ENCODE measurements around the gene TOMM20L.

Gene TOMM20L

DNA sequence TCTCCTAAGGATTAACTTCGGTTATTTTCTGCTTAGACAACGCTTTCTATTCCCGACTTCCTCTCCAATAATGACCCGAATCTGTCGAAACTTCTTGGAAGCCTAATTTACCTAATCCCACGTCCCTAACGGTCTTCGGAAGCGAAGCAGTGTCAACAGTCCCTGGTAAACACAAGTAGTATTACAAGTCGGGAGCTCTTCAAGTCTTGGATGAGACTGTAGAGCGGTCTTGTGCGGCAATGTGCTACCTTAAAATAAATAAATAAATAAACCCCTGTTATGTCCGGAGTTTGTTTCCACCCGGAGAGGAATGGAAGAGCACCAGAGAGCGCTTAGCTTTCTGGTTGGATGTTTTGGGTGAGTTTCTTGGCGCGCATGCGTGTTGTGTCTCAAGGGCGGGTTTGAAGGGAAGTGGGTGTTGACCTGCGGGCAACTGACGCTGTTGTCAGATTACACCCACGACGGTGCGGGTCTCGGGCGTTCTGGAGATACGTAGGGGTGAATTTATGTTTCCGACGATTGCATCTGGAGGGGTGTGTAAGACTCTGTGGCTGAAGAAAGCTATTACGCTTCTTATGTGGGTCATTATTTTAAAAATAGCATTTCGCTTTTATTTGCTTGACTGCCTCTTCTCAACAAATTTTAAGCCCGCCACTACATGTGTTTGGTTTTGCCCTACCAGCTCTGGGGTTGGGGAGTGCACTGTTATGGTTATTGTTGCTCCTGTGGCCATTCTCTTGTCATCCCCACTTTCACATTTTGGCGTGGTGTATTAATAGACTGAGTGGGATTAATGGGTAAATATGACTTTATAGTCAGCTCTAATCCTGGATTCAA, 31.8 kb downstream of the TOMM20L start, which contains the start of the genes KIAA0586 and TIMM9:
Gene KIAA0586 (plus strand): TSS at position 439 of the 837 bp plus-strand sequence. CDS start 546 bp downstream, outside the sequence.
Gene TIMM9 (minus strand): TSS at position 251 of the 837 bp plus-strand sequence. CDS start 15,586 bp downstream, outside the sequence.
- DNase-seq = peak; percentile 99

DNA sequence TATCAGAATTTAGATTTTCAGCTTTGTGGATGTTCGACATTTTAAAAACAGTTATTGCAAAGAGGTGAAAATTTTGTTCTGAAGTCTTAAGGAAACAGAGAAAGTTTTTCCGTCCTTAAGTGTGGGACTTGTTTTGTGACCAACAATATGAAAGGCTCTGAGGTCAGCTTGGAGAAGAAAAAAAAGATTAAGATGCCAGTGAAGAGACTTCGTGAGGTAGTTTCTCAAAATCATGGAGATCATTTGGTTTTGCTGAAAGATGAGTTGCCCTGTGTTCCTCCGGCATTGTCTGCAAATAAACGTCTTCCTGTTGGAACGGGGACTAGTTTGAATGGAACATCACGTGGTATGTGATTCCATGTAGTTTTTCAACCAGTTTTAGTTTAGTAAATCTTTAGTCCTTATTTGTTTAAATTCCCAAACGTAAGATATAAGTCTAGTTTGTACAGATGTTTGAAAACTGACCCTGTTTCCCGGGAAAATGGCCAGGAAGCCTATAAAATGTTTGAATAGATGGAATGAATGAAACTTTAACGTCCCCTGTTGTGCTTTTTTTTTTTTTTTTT, 32.5 kb downstream of the TOMM20L start:
- DNase-seq = peak; percentile 83

DNA sequence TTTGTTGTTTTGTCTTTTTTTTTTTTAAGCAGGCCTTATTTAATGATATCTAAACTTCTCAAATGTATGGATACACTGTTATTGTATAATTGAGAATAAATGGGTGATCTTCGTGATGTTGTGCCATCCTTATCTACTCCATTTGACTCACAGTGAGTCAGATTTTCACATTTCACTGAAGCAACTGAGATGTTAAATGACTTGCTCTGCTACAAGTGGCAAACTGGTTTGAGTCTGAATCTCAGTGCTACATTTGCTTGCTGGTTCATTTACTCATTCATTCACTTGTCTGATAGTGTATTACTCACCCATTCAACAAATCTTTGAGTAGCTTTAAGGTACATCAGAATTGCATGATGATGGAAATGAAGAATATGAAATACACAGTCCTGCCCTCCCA, 34.4 kb downstream of the TOMM20L start:
- no peak for DNase-seq

DNA sequence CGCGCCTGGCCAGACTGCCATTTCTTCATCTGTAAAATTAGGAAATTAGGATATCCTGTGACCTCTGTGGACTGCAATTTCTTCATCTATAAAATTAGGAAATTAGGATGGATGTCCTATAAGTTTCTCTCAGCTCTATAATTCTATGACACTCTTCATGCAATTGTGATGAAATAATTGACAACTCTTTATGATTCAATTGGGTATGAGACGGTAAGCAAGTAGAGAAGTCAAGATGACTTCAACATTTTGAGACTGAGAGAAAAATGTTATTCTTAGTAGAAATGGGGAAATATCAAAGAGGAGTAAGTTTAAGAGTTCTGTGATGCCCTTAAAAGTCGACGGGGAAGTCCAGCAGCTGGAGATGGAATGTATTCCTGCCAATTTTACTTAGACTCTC, 43.7 kb downstream of the TOMM20L start:
- DNase-seq = no peak

DNA sequence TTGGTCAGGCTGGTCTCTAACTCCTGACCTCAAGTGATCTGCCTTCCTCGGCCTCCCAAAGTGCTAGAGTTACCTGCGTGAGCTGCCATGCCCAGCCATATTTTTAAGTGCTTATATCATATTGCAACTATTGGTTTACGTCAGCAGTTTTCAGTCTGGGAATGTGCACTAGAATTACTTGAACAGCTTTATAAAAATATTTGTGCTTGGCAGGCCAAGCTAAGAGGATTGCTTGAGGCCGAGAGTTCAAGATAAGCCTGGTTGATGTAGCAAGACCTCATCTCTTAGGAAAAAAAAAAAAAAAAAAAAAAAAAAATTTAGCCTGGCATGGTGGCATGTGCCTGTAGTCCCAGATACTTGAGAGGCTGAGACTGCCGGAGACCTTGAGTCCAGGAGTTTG, 48.9 kb downstream of the TOMM20L start:
- no peak for DNase-seq

DNA sequence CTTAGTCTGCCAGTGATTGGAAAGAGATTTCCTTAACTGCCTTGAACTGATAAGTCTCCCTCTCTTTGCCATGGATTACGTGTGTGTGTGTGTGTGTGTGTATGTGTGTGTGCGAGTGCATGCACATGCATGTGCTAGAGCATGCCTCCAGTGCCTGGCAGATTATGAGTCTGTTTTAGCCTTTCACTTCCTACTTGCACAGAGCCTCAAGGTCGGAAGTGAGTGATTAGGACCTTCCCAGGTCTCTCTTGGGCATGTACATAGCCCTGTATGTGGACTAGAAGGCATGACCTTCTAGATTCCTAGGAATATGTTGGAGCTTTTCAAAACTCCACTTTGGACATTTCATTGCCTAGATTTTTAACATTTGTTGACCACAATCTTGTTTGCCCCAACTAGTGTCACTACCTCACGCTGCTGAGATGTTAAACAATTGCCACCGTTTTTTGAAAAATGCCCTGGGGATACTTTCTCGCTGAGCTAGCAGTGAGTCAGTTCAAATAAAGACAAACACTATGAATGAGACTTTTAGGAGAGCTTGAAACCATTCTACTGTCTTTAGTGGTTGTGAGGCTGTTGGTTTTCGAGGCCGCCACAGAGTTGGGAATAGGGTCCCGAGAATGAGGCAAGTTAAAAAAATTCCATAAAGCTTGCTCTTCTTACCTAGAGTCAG, 60.0 kb downstream of the TOMM20L start:
- no peak for DNase-seq

Data from NCI-H2171 treated with DMSO at 0.1 percent for 48 hours (cell line).